B cell (primary cell): ENCODE data around the gene NRROS.

Source experiments
- CTCF ChIP-seq: fragments of 200-600 bp; IDR thresholded peaks from one replicate; pipeline ENCODE4 v1.8.0; 2022; ENCODE audit warnings: antibody characterized with exemption, mild to moderate bottlenecking
- EZH2 ChIP-seq: IDR thresholded peaks from 2 replicates; pipeline ENCODE4 v1.6.1; 2012; ENCODE audit warnings: borderline replicate concordance, low read depth, mild to moderate bottlenecking, moderate library complexity, low read length; ENCODE audit not compliant: insufficient read depth, poor library complexity, severe bottlenecking

- TF ChIP-seq CTCF: peak; percentile 92
- no peak for TF ChIP-seq EZH2
These were observed 30.1 kb upstream of the NRROS start for GRCh38 chr3:196609343-196609775.
